Skeletal muscle tissue (tissue), 4 donors: Measurements from ENCODE around the gene PANX3. TPM values are rescaled to one million over a fixed set of nuclear protein-coding genes. Genes with fewer than 3 reads are reported as not detected.

Experiments
- H3K27ac ChIP-seq: one replicate; pipeline ENCODE4 v1.7.0; 2013; ENCODE audit warnings: mild to moderate bottlenecking, low read depth, low read length, inconsistent platforms
- H3K27me3 ChIP-seq, 3 donors: one replicate each; pipeline ENCODE4 v1.7.0; 2013; ENCODE audit warnings: low read length in 3 of 3; ENCODE audit not compliant: control insufficient read depth in 3 of 3, insufficient read depth in 3 of 3
- H3K36me3 ChIP-seq, 3 donors: one replicate each; pipeline ENCODE4 v1.7.0; 2013; ENCODE audit warnings: low read length in 3 of 3; ENCODE audit not compliant: control insufficient read depth in 3 of 3, insufficient read depth in 3 of 3
- H3K4me1 ChIP-seq, 3 donors: one replicate each; pipeline ENCODE4 v1.7.0; 2013; ENCODE audit warnings: low read length in 3 of 3, mild to moderate bottlenecking in 3 of 3; ENCODE audit not compliant: control insufficient read depth in 3 of 3, insufficient read depth in 3 of 3
- H3K4me3 ChIP-seq, 3 donors: one replicate each; pipeline ENCODE4 v1.7.0; 2013; ENCODE audit warnings: low read length in 3 of 3
- H3K9ac ChIP-seq, 3 donors: one replicate each; pipeline ENCODE4 v1.7.0; 2013; ENCODE audit warnings: low read length in 3 of 3, mild to moderate bottlenecking in 3 of 3, moderate library complexity in 2 of 3, low read depth in 1 of 3
- H3K9me3 ChIP-seq, 3 donors: one replicate each; pipeline ENCODE4 v1.7.0; 2013; ENCODE audit warnings: low read length in 3 of 3; ENCODE audit not compliant: control insufficient read depth in 3 of 3
- total RNA-seq: library from RNA; depleted of rRNA; stranded (reverse); fragments of >200 nt; gene quantifications from one replicate; pipeline ENCODE4 v1.2.3, GENCODE V29; 2014
- donor health status: Osteomylitis.

Gene PANX3
- total RNA-seq, 1 donor from 2014 or later, result not detected

- Histone ChIP-seq H3K36me3 (peaks cover 44 to 76% (median 64%) of the 10 kb centered on the region in 3 donors), H3K4me3 (no peak overlapping the region), H3K9ac (no peak overlapping the region), H3K27me3 (no peaks in the 10 kb centered on the region), H3K9me3 (no peaks in the 10 kb centered on the region), H3K4me1 (no peaks in the 10 kb centered on the region), H3K27ac (no peak overlapping the region)
Measured at GRCh38 chr11:124633355-124633754, 22.1 kb downstream of the PANX3 start.

GRCh38 chr11:124635932-124636331 lies 24.7 kb downstream of the PANX3 start:
- no peak overlapping the region for H3K4me3 ChIP-seq
- no peak overlapping the region for H3K9ac ChIP-seq
- peaks cover 41 to 71% (median 71%) of the 10 kb centered on the region in 3 donors for H3K36me3 ChIP-seq
- no peak overlapping the region for H3K27ac ChIP-seq
- H3K4me1 ChIP-seq, result no peaks in the 10 kb centered on the region
- H3K27me3 ChIP-seq, result no peaks in the 10 kb centered on the region
- H3K9me3 ChIP-seq, result no peaks in the 10 kb centered on the region

- Histone ChIP-seq H3K9me3 (no peaks in the 10 kb centered on the region), H3K9ac (no peak overlapping the region), H3K4me1 (no peaks in the 10 kb centered on the region), H3K27ac (no peak overlapping the region), H3K4me3 (no peak overlapping the region), H3K36me3 (peaks cover 18 to 46% (median 46%) of the 10 kb centered on the region in 3 donors), H3K27me3 (no peaks in the 10 kb centered on the region)
Measured at GRCh38 chr11:124638500-124638899, 27.3 kb downstream of the PANX3 start.

- Histone ChIP-seq H3K36me3 (peaks cover 18 to 42% (median 41%) of the 10 kb centered on the region in 3 donors), H3K9me3 (no peaks in the 10 kb centered on the region), H3K27me3 (no peaks in the 10 kb centered on the region), H3K4me3 (no peak overlapping the region), H3K9ac (no peak overlapping the region), H3K4me1 (peaks cover 0 to under 1% (median 0%) of the 10 kb centered on the region in 3 donors), H3K27ac (no peak overlapping the region)
Measured at GRCh38 chr11:124639186-124639585, 28.0 kb downstream of the PANX3 start.

GRCh38 chr11:124640666-124641065 lies 29.4 kb downstream of the PANX3 start:
- H3K36me3 ChIP-seq, result peaks cover 16 to 38% (median 34%) of the 10 kb centered on the region in 3 donors

GRCh38 chr11:124642628-124643027 lies 31.4 kb downstream of the PANX3 start:
- peaks cover 2 to 6% (median 4%) of the 10 kb centered on the region in 3 donors for H3K4me1 ChIP-seq
- H3K27ac ChIP-seq, result no peak overlapping the region
- no peak overlapping the region for H3K9ac ChIP-seq
- no peaks in the 10 kb centered on the region for H3K27me3 ChIP-seq
- H3K4me3 ChIP-seq, result no peak overlapping the region
- no peaks in the 10 kb centered on the region for H3K9me3 ChIP-seq
- peaks cover 5 to 23% (median 22%) of the 10 kb centered on the region in 3 donors for H3K36me3 ChIP-seq

More at GRCh38 chr11:124640666-124641065, 29.4 kb downstream of the PANX3 start:
- no peaks in the 10 kb centered on the region for H3K27me3 ChIP-seq
- no peaks in the 10 kb centered on the region for H3K9me3 ChIP-seq
- H3K4me1 ChIP-seq, result peaks cover 2 to 6% (median 4%) of the 10 kb centered on the region in 3 donors
- no peak overlapping the region for H3K9ac ChIP-seq
- H3K27ac ChIP-seq, result no peak overlapping the region
- H3K4me3 ChIP-seq, result no peak overlapping the region

- Histone ChIP-seq H3K4me3 (no peak overlapping the region), H3K4me1 (peaks cover 2 to 6% (median 4%) of the 10 kb centered on the region in 3 donors), H3K9me3 (no peaks in the 10 kb centered on the region), H3K9ac (no peak overlapping the region), H3K27ac (no peak overlapping the region), H3K36me3 (peaks cover 3 to 22% (median 21%) of the 10 kb centered on the region in 3 donors), H3K27me3 (no peaks in the 10 kb centered on the region)
Measured at GRCh38 chr11:124643042-124643604, 31.9 kb downstream of the PANX3 start.

GRCh38 chr11:124643605-124644425 lies 32.6 kb downstream of the PANX3 start:
- no peak overlapping the region for H3K4me3 ChIP-seq

DNA sequence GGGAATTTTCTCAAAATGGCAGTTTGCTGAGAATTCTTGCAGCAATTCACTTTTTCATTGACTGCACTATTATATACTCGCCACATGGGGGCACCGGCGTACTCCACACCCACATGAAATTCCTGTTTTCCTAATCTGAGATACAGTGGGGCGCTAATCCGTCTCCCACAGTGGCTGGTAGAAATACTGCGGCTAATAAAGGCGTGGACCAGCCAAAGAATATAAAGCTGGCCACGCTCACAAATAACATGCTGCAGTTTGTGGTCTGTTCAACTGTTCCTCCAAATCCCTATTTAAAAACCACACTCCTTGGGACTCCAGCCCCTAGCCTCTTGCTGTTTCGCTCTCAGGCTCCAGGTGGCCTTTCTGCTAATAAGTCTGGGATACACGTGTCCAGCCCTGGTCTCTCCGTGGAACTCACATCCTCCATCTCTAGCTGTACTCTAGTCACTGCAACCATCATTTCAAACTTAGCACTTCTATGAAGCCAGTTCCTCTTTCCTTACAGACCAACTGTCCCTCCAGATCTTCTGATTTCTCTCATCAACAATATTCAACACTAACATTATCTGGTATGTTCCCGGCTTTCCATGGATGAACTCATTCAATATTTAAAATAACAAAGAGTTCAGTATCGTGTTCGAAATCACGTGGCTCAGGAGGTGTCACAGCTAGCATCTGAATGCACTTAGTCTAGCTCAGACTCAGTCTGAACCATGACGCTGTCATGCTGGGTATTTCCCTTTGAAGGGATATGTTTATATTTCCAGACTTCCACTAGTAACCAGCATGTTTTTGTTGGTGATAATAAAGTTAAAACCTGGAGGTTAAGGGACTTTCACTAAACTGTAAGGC lies 33.4 kb downstream of the PANX3 start:
- Histone ChIP-seq H3K27ac (no peak overlapping the region), H3K4me1 (peaks cover 2 to 6% (median 4%) of the 10 kb centered on the region in 3 donors), H3K27me3 (no peaks in the 10 kb centered on the region), H3K9me3 (no peaks in the 10 kb centered on the region), H3K9ac (peak overlapping the region in 1 of 3 donors; percentile 18), H3K4me3 (peak overlapping the region; percentile 38 to 55 (median 42)), H3K36me3 (peaks cover 0 to 11% (median 11%) of the 10 kb centered on the region in 3 donors)

More at GRCh38 chr11:124643605-124644425, 32.6 kb downstream of the PANX3 start:
- Histone ChIP-seq H3K4me1 (peaks cover 2 to 6% (median 4%) of the 10 kb centered on the region in 3 donors), H3K27ac (no peak overlapping the region), H3K27me3 (no peaks in the 10 kb centered on the region), H3K9me3 (no peaks in the 10 kb centered on the region), H3K36me3 (peaks cover 0 to 16% (median 16%) of the 10 kb centered on the region in 3 donors), H3K9ac (no peak overlapping the region)
